Endodermal cell (in vitro differentiated cells): ENCODE measurements around the gene TMEM123. TPM values are rescaled to one million over a fixed set of nuclear protein-coding genes. Genes with fewer than 3 reads are reported as not detected.
A peak's percentile ranks its signal among the peaks of the same experiment; 100 is the strongest.

Source experiments
- DNase-seq: peaks from one replicate; pipeline ENCODE4 v3.0.0-alpha.2; 2017
- H3K27ac ChIP-seq: 2 replicates; pipeline ENCODE4 v1.5.1; 2013; ENCODE audit warnings: mild to moderate bottlenecking, low read depth, low read length, moderate library complexity
- H3K27me3 ChIP-seq: 2 replicates; pipeline ENCODE4 v1.6.1; 2013; ENCODE audit warnings: mild to moderate bottlenecking, low read length, moderate library complexity; ENCODE audit not compliant: insufficient read depth, control insufficient read depth, poor library complexity, severe bottlenecking
- H3K36me3 ChIP-seq: 2 replicates; pipeline ENCODE4 v1.7.0; 2013; ENCODE audit warnings: mild to moderate bottlenecking, low read length, moderate library complexity; ENCODE audit not compliant: control insufficient read depth, insufficient read depth
- H3K4me1 ChIP-seq: one replicate; pipeline ENCODE4 v1.7.0; 2013; ENCODE audit warnings: low read length; ENCODE audit not compliant: control insufficient read depth, insufficient read depth
- H3K4me3 ChIP-seq: 2 replicates; pipeline ENCODE4 v1.5.1; 2013; ENCODE audit warnings: mild to moderate bottlenecking, low read length, moderate library complexity
- H3K9ac ChIP-seq: 2 replicates; pipeline ENCODE4 v1.6.1; 2013; ENCODE audit warnings: mild to moderate bottlenecking, low read length, moderate library complexity; ENCODE audit not compliant: poor library complexity, severe bottlenecking; ENCODE audit errors: extremely low read depth
- H3K9me3 ChIP-seq: 2 replicates; pipeline ENCODE4 v1.6.1; 2013; ENCODE audit warnings: mild to moderate bottlenecking, low read length, moderate library complexity; ENCODE audit not compliant: control insufficient read depth
- H3K27ac Mint-ChIP-seq: 2 replicates; pipeline ENCODE4 v1.8.0; 2020; ENCODE audit warnings: mixed read lengths
- H3K27me3 Mint-ChIP-seq: 2 replicates; pipeline ENCODE4 v1.8.0; 2021; ENCODE audit warnings: mild to moderate bottlenecking, mixed read lengths; ENCODE audit not compliant: insufficient read depth
- H3K36me3 Mint-ChIP-seq: 2 replicates; pipeline ENCODE4 v1.8.0; 2020; ENCODE audit warnings: low read depth, mixed read lengths
- H3K4me1 Mint-ChIP-seq: 2 replicates; pipeline ENCODE4 v1.8.0; 2020; ENCODE audit warnings: mixed read lengths
- H3K4me3 Mint-ChIP-seq: 2 replicates; pipeline ENCODE4 v1.8.0; 2020; ENCODE audit warnings: mild to moderate bottlenecking, moderate library complexity, mixed read lengths
- H3K9me3 Mint-ChIP-seq: 2 replicates; pipeline ENCODE4 v1.8.0; 2020; ENCODE audit warnings: mild to moderate bottlenecking, mixed read lengths
- WGBS, 2 experiments: methylation state at CpG; one replicate each; pipeline versions ENCODE4 v1.1.5 to v1.1.7; 2013; ENCODE audit warnings: missing lambda C conversion rate in 2 of 2, mixed read lengths in 1 of 2; ENCODE audit not compliant: insufficient coverage in 1 of 2, insufficient read length in 1 of 2; 5-methylcytosine and 5-hydroxymethylcytosine counted together
- total RNA-seq, 2 donors: library from RNA; stranded (reverse); fragmentation: NEBNext Ultra II Directional in 1 of 2; extraction: Animal tissue kit (Norgen Biotek cat#: 25700) in 1 of 2; gene quantifications; 2 replicates in 1 of 2; 3 replicates in 1 of 2; pipeline ENCODE4 v1.2.1, GENCODE V29; 2021
- TF ChIP-seq, protein P1 (sequence below): fragments of 200-600 bp; sonication (generic); conservative IDR thresholded peaks from 2 replicates; pipeline ENCODE4 v1.5.0; 2021; ENCODE audit warnings: antibody characterized with exemption, mild to moderate bottlenecking

Gene TMEM123
- total RNA-seq, 2 donors from 2014 or later: 216 to 256 TPM

DNA sequence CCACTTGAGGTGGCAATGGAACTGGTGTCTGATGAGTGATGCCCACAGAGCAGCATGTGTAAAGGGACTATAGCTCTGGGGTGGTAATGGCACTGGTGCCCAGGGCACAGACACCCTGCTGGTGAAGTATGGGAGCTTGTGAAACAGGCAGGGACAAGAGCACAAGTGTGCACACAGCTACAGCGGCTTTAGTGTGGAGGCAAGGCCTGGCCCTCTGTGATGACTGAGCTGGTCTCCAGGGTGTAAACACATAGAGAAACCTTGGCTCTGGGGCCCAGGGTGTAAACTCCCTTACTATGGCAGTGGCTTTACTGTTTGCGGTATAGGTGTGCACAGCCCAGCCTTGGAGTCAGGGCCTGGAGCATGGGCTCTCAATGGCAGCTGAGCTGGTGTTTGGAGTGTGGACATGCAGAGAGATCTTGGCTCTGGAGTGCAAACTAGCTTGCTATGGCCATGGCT, 59.3 kb downstream of the TMEM123 start:
- H3K9me3 Mint-ChIP-seq: no peaks in the 10 kb centered on the region
- TF ChIP-seq, protein P1, sequence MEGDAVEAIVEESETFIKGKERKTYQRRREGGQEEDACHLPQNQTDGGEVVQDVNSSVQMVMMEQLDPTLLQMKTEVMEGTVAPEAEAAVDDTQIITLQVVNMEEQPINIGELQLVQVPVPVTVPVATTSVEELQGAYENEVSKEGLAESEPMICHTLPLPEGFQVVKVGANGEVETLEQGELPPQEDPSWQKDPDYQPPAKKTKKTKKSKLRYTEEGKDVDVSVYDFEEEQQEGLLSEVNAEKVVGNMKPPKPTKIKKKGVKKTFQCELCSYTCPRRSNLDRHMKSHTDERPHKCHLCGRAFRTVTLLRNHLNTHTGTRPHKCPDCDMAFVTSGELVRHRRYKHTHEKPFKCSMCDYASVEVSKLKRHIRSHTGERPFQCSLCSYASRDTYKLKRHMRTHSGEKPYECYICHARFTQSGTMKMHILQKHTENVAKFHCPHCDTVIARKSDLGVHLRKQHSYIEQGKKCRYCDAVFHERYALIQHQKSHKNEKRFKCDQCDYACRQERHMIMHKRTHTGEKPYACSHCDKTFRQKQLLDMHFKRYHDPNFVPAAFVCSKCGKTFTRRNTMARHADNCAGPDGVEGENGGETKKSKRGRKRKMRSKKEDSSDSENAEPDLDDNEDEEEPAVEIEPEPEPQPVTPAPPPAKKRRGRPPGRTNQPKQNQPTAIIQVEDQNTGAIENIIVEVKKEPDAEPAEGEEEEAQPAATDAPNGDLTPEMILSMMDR: no peak
- DNase-seq: peak; percentile 55
- Histone ChIP-seq H3K9me3 (peaks cover 9% of the 10 kb centered on the region), H3K4me1 (peaks cover 2% of the 10 kb centered on the region), H3K27ac (no peak overlapping the region), H3K27me3 (no peaks in the 10 kb centered on the region), H3K36me3 (peaks cover 82% of the 10 kb centered on the region), H3K9ac (no peak overlapping the region), H3K4me3 (no peak overlapping the region)
- H3K27ac Mint-ChIP-seq: peak overlapping the region; percentile 36
- H3K4me1 Mint-ChIP-seq: peaks cover 3% of the 10 kb centered on the region
- H3K4me3 Mint-ChIP-seq: no peak overlapping the region
- peaks cover 60% of the 10 kb centered on the region for H3K36me3 Mint-ChIP-seq
- no peaks in the 10 kb centered on the region for H3K27me3 Mint-ChIP-seq
- 100% methylated on average over 2 of the region's 2 CpGs; no CpG with 5 or more reads in 1 of the 2 experiments for WGBS, 2 experiments

DNA sequence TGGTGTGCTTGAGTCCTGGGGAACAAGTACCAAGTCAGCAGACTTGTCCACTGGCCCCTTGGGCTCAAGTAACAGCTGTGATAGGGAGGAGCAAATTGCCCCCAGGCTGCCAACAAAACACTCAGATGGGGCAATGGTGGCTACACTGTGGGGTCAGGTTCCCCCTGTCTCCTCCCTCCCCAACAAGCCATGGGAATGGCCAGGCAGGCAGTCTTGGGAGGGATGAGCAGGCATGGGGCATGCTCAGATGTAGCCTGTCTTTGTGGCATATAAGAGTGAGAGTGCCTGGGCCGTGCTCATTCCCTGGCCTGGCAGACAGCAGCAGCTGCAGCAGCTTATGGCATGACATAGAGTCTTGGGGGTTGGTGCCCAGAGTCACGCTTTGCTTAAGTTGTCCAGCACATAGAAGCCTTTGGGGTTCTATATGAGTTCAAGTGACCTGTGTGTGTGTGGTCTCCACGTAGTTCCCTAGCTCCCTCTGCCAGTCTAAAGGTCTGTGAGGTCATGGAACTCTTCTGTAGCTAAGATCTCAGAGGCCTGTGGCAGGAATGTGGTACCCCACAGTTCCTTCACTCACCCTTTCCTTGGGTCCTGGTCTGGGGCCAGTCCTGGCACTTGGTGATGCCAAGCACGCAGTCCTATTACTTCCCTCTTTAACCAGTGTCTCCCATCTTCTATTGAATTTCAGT, 60.9 kb downstream of the TMEM123 start:
- peaks cover 79% of the 10 kb centered on the region for H3K36me3 ChIP-seq
- TF ChIP-seq, protein P1: no peak
- 90 to 94% methylated on average over 3 to 4 of the region's 4 CpGs for WGBS, 2 experiments
- no peak overlapping the region for H3K9ac ChIP-seq
- no peak overlapping the region for H3K27ac ChIP-seq
- Mint-ChIP-seq H3K36me3 (peaks cover 64% of the 10 kb centered on the region), H3K27me3 (no peaks in the 10 kb centered on the region), H3K9me3 (no peaks in the 10 kb centered on the region), H3K4me3 (no peak overlapping the region), H3K4me1 (peaks cover 5% of the 10 kb centered on the region), H3K27ac (no peak overlapping the region)
- no peaks in the 10 kb centered on the region for H3K27me3 ChIP-seq
- no peak overlapping the region for H3K4me3 ChIP-seq
- H3K4me1 ChIP-seq: peaks cover 2% of the 10 kb centered on the region
- peaks cover 10% of the 10 kb centered on the region for H3K9me3 ChIP-seq
- DNase-seq: peak; percentile 42

DNA sequence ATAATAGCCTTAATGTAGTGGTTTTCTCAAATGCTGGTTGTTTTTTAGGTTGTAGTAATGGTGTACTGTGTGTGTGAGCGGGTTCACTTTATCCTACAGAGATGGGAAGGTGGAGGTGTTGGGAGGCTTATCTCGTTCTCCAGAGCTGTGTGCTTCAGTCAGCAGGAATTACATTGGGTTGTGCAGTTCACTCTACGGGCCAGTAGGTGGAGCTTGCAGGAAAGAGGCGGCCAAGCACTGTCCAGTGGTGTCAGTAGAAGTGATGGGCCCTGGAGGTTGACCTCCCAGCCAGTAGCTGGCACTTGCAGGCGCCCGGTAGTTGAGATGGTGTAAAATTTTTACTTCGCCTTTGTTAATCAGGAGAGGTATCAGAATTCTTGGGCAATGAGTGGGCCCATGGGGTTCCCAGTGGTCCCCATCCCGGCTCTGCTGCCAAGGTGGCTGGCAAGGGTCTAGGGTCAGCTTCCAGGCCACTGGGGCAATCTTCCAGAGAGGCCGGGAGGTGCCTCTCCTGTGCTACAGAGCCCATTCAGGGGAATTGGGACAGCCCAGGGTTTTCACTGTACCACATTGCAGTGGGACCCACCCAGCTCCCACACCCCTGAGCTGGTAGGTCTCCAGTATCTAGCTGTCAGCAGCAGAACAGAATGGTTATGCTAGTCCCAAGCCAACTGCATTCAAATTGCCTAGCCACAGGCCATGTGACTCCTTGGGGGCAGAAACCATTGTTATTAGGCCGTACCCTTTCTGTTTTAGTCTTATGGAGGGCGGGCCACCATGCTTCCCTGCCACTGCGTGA, 61.7 kb downstream of the TMEM123 start:
- Mint-ChIP-seq H3K36me3 (peaks cover 63% of the 10 kb centered on the region), H3K4me3 (no peak overlapping the region), H3K9me3 (no peaks in the 10 kb centered on the region), H3K4me1 (peaks cover 12% of the 10 kb centered on the region), H3K27ac (peak overlapping the region; percentile 50), H3K27me3 (no peaks in the 10 kb centered on the region)
- peak; percentile 92 for DNase-seq
- Histone ChIP-seq H3K9ac (no peak overlapping the region), H3K9me3 (peaks cover 10% of the 10 kb centered on the region), H3K36me3 (peaks cover 80% of the 10 kb centered on the region), H3K4me1 (peaks cover 2% of the 10 kb centered on the region), H3K27me3 (no peaks in the 10 kb centered on the region), H3K4me3 (no peak overlapping the region), H3K27ac (no peak overlapping the region)
- TF ChIP-seq, protein P1: peak; percentile 89
- WGBS, 2 experiments: 68 to 71% methylated on average over 8 to 12 of the region's 12 CpGs
